HG03108 (cell line): ENCODE measurements around the gene BPGM.
"Not testable (repeated sequence)": the region's sequence is repeated elsewhere in the genome, so short reads cannot be mapped to it uniquely, and the experiment has no call there.

Source experiments
- ATAC-seq: cut with Tn5 transposase; IDR thresholded peaks from one replicate; pipeline ENCODE4 v1.9.1; 2021; ENCODE audit warnings: moderate library complexity; ENCODE audit not compliant: unreplicated experiment

Gene BPGM

GRCh38 chr7:134630893-134631292 is 15.8 kb upstream of the BPGM start:
- ATAC-seq: no peak

- ATAC-seq: no peak
Observed at GRCh38 chr7:134632052-134632451, 14.6 kb upstream of the BPGM start.

GRCh38 chr7:134632937-134633540 is 13.6 kb upstream of the BPGM start:
- ATAC-seq: no peak

GRCh38 chr7:134636008-134636449 is 10.6 kb upstream of the BPGM start:
- peak; percentile 90 for ATAC-seq

- ATAC-seq: no peak
Observed at GRCh38 chr7:134637441-134637840, 9.2 kb upstream of the BPGM start.

- no peak for ATAC-seq
Observed at GRCh38 chr7:134637934-134638719, 8.5 kb upstream of the BPGM start.

GRCh38 chr7:134639061-134639460 is 7.6 kb upstream of the BPGM start:
- no peak for ATAC-seq

- ATAC-seq: no peak
Observed at GRCh38 chr7:134639683-134640279, 6.9 kb upstream of the BPGM start.

GRCh38 chr7:134640842-134641715 is 5.6 kb upstream of the BPGM start:
- ATAC-seq: no peak

GRCh38 chr7:134641981-134642380 is 4.7 kb upstream of the BPGM start:
- not testable (repeated sequence) for ATAC-seq

GRCh38 chr7:134643131-134643530 is 3.5 kb upstream of the BPGM start:
- ATAC-seq: no peak

- no peak for ATAC-seq
Observed at GRCh38 chr7:134645478-134645877, 1.2 kb upstream of the BPGM start.

GRCh38 chr7:134645935-134646334 is 718 bp upstream of the BPGM start:
- ATAC-seq: no peak

GRCh38 chr7:134648456-134648855 is 1.8 kb downstream of the BPGM start:
- ATAC-seq: no peak

GRCh38 chr7:134649226-134649775 is 2.6 kb downstream of the BPGM start:
- ATAC-seq: no peak

- no peak for ATAC-seq
Observed at GRCh38 chr7:134651991-134652390, 5.3 kb downstream of the BPGM start.

- no peak for ATAC-seq
Observed at GRCh38 chr7:134654104-134654775, 7.6 kb downstream of the BPGM start.

- ATAC-seq: no peak
Observed at GRCh38 chr7:134657526-134657925, 10.9 kb downstream of the BPGM start.

- ATAC-seq: no peak
Observed at GRCh38 chr7:134660242-134660785, 13.7 kb downstream of the BPGM start.

- no peak for ATAC-seq
Observed at GRCh38 chr7:134660961-134661376, 14.3 kb downstream of the BPGM start.
